ENCODE data around the gene HEATR5B.
"Not testable (repeated sequence)": the region's sequence is repeated elsewhere in the genome, so short reads cannot be mapped to it uniquely, and the experiment has no call there.

HEATR5B gene

GRCh38 chr2:36982467-36982866 is 101.7 kb downstream of the HEATR5B start:
- H3K4me3 ChIP-seq (ENCODE audit: low read depth, low read length): no peak overlapping the region

GRCh38 chr2:36981911-36982310 is 102.3 kb downstream of the HEATR5B start:
- no peak overlapping the region for H3K4me3 ChIP-seq (ENCODE audit: low read depth, low read length)

- H3K4me3 ChIP-seq (ENCODE audit: low read depth, low read length): not testable (repeated sequence)
Observed at GRCh38 chr2:36979007-36979406, 105.2 kb downstream of the HEATR5B start.

GRCh38 chr2:36976065-36976464 is 108.1 kb downstream of the HEATR5B start:
- no peak overlapping the region for H3K4me3 ChIP-seq (ENCODE audit: low read depth, low read length)

- no peak overlapping the region for H3K4me3 ChIP-seq (ENCODE audit: low read depth, low read length)
Observed at GRCh38 chr2:36975306-36975705, 108.9 kb downstream of the HEATR5B start.

- H3K4me3 ChIP-seq (ENCODE audit: low read depth, low read length): no peak overlapping the region
Observed at GRCh38 chr2:36973320-36973719, 110.9 kb downstream of the HEATR5B start.

- no peak overlapping the region for H3K4me3 ChIP-seq (ENCODE audit: low read depth, low read length)
Observed at GRCh38 chr2:36971990-36972389, 112.2 kb downstream of the HEATR5B start.

- peak overlapping the region; percentile 78 for H3K4me3 ChIP-seq (ENCODE audit: low read depth, low read length)
Observed at GRCh38 chr2:36967236-36967876, 116.8 kb downstream of the HEATR5B start.

- H3K4me3 ChIP-seq (ENCODE audit: low read depth, low read length): peak within 1 kb of the TSS; percentile 78
Observed at GRCh38 chr2:36966370-36967235, 117.6 kb downstream of the HEATR5B start, which contains the start of gene STRN. STRN (minus strand) TSS chr2:36966536; CDS start chr2:36966463, 73 bp downstream.

- peak overlapping the region; percentile 75 for H3K4me3 ChIP-seq (ENCODE audit: low read depth, low read length)
Observed at GRCh38 chr2:36965751-36966369, 118.3 kb downstream of the HEATR5B start.

- peak overlapping the region; percentile 75 for H3K4me3 ChIP-seq (ENCODE audit: low read depth, low read length)
Observed at GRCh38 chr2:36965206-36965605, 119.0 kb downstream of the HEATR5B start.

- peak overlapping the region; percentile 75 for H3K4me3 ChIP-seq (ENCODE audit: low read depth, low read length)
Observed at GRCh38 chr2:36964496-36965058, 119.6 kb downstream of the HEATR5B start.

GRCh38 chr2:36963734-36964133 is 120.4 kb downstream of the HEATR5B start:
- no peak overlapping the region for H3K4me3 ChIP-seq (ENCODE audit: low read depth, low read length)

- no peak overlapping the region for H3K4me3 ChIP-seq (ENCODE audit: low read depth, low read length)
Observed at GRCh38 chr2:36963106-36963505, 121.1 kb downstream of the HEATR5B start.

GRCh38 chr2:36960773-36961172 is 123.4 kb downstream of the HEATR5B start:
- no peak overlapping the region for H3K4me3 ChIP-seq (ENCODE audit: low read depth, low read length)

- no peak overlapping the region for H3K4me3 ChIP-seq (ENCODE audit: low read depth, low read length)
Observed at GRCh38 chr2:36960005-36960675, 124.0 kb downstream of the HEATR5B start.

- no peak overlapping the region for H3K4me3 ChIP-seq (ENCODE audit: low read depth, low read length)
Observed at GRCh38 chr2:36954977-36955607, 129.1 kb downstream of the HEATR5B start.

GRCh38 chr2:36952748-36953197 is 131.4 kb downstream of the HEATR5B start:
- no peak overlapping the region for H3K4me3 ChIP-seq (ENCODE audit: low read depth, low read length)

GRCh38 chr2:36951574-36951973 is 132.6 kb downstream of the HEATR5B start:
- no peak overlapping the region for H3K4me3 ChIP-seq (ENCODE audit: low read depth, low read length)

GRCh38 chr2:36951027-36951518 is 133.1 kb downstream of the HEATR5B start:
- no peak overlapping the region for H3K4me3 ChIP-seq (ENCODE audit: low read depth, low read length)

All from iPS-11a (cell line).